HepG2 (cell line): Measurements from ENCODE around the gene ZNF621. TPM values are rescaled to one million over a fixed set of nuclear protein-coding genes. Genes with fewer than 3 reads are reported as not detected.

Experiments
- AHDC1 ChIP-seq: sonication (generic); formaldehyde crosslinking; IDR thresholded peaks from 2 replicates; pipeline ENCODE4 v1.5.1; 2020; ENCODE audit warnings: mild to moderate bottlenecking, missing genetic modification reagents, borderline replicate concordance
- HIVEP1 ChIP-seq: sonication (generic); formaldehyde crosslinking; IDR thresholded peaks from 2 replicates; pipeline ENCODE4 v1.4.0; 2020; ENCODE audit warnings: mild to moderate bottlenecking, missing genetic modification reagents
- HNF1A ChIP-seq, 2 experiments: sonication (generic) in 1 of 2; formaldehyde crosslinking in 1 of 2; IDR thresholded peaks; 2 replicates each; pipeline versions ENCODE4 v1.4.0 to v1.6.1; 2016 to 2020; ENCODE audit warnings: borderline replicate concordance in 1 of 2, low read depth in 1 of 2, mild to moderate bottlenecking in 1 of 2, missing genetic modification reagents in 1 of 2
- KMT2A ChIP-seq: sonication (generic); formaldehyde crosslinking; IDR thresholded peaks from 2 replicates; pipeline ENCODE4 v1.4.0; 2020; ENCODE audit warnings: missing genetic modification reagents
- KMT2B ChIP-seq: IDR thresholded peaks from 2 replicates; pipeline ENCODE4 v1.6.1; 2016; ENCODE audit warnings: missing genetic modification reagents, missing compliant biosample characterization
- NFKB2 ChIP-seq: sonication (generic); formaldehyde crosslinking; IDR thresholded peaks from 2 replicates; pipeline ENCODE4 v1.4.0; 2020; ENCODE audit warnings: missing genetic modification reagents, borderline replicate concordance
- PAWR ChIP-seq: sonication (generic); formaldehyde crosslinking; IDR thresholded peaks from 2 replicates; pipeline ENCODE4 v1.4.0; 2020; ENCODE audit warnings: missing genetic modification reagents, mild to moderate bottlenecking, borderline replicate concordance
- PRDM15 ChIP-seq: sonication (generic); formaldehyde crosslinking; IDR thresholded peaks from 2 replicates; pipeline ENCODE4 v1.4.0; 2020; ENCODE audit warnings: missing genetic modification reagents
- RBM39 ChIP-seq: fragments of 200-400 bp; formaldehyde crosslinking; IDR thresholded peaks from one replicate; pipeline ENCODE4 v1.6.1; 2018; ENCODE audit warnings: antibody characterized with exemption, mild to moderate bottlenecking, low read depth, low read length; ENCODE audit not compliant: poor library complexity, severe bottlenecking
- RORA ChIP-seq: sonication (generic); formaldehyde crosslinking; IDR thresholded peaks from 2 replicates; pipeline ENCODE4 v1.5.0; 2020; ENCODE audit warnings: mild to moderate bottlenecking, missing genetic modification reagents, moderate library complexity
- YEATS4 ChIP-seq: sonication (generic); formaldehyde crosslinking; IDR thresholded peaks from 2 replicates; pipeline ENCODE4 v1.4.0; 2020; ENCODE audit warnings: missing genetic modification reagents, borderline replicate concordance
- ZNF263 ChIP-seq: sonication (generic); formaldehyde crosslinking; IDR thresholded peaks from 2 replicates; pipeline ENCODE4 v1.4.0; 2020; ENCODE audit warnings: missing genetic modification reagents
- ZNF768 ChIP-seq: sonication (generic); formaldehyde crosslinking; IDR thresholded peaks from 2 replicates; pipeline ENCODE4 v1.4.0; 2020; ENCODE audit warnings: missing genetic modification reagents
- polyA plus RNA-seq, 8 experiments: library from polyadenylated mRNA; depleted of rRNA in 3 of 8; stranded (reverse) in 7 of 8; unstranded in 1 of 8; fragments of >200 nt; fragmentation: Illumina TruSeq in 4 of 8; extraction: Trizol in 4 of 8; gene quantifications; 2 replicates each; pipeline versions ENCODE4 v1.2.1 to v1.2.3, GENCODE V29; 2011 to 2016; ENCODE audit warnings: low read depth in 4 of 8, missing spikeins in 1 of 8, mixed read lengths in 1 of 8; ENCODE audit not compliant: insufficient read depth in 1 of 8
- total RNA-seq, 5 experiments: library from RNA; depleted of rRNA; stranded (reverse); fragments of >200 nt; fragmentation: Illumina TruSeq; extraction: Trizol; gene quantifications; 2 replicates each; pipeline ENCODE4 v1.2.3, GENCODE V29; 2016; ENCODE audit warnings: low read depth in 1 of 5

Gene ZNF621
- total and polyA plus RNA-seq, 2 of the 13 experiments (the other 11 are each of a cell fraction or from before 2014, with no cell fraction given): 13.2 to 14.9 TPM

GRCh38 chr3:40476478-40477470, 48.0 kb upstream of the ZNF621 start, which contains the start of gene ZNF619 (continued):
- TF ChIP-seq YEATS4 (CRISPR knock-in tag): 0 out of 2 replicates have a peak, but pooled peaks have one; percentile 42
- TF ChIP-seq NFKB2 (CRISPR knock-in tag): peak; percentile 72; the same call in 1 of the 2 replicates
- TF ChIP-seq PRDM15 (CRISPR knock-in tag): no peak
- TF ChIP-seq HIVEP1 (CRISPR knock-in tag): 0 out of 2 replicates have a peak, but pooled peaks have one; percentile 47
- TF ChIP-seq AHDC1 (CRISPR knock-in tag): peak; percentile 21; the same call in 1 of the 2 replicates
- TF ChIP-seq RORA (CRISPR knock-in tag): no peak
- peak; percentile 89 for TF ChIP-seq RBM39
- TF ChIP-seq HNF1A (IDR thresholded peaks at IDR 0.05; ENCODE audit: low read depth): no peak
- no peak for TF ChIP-seq HNF1A (CRISPR knock-in tag; IDR thresholded peaks at IDR 0.05; ENCODE audit: borderline replicate concordance)
- peak; percentile 31; the same call in 1 of the 2 replicates for TF ChIP-seq ZNF768
- TF ChIP-seq ZNF263 (CRISPR knock-in tag): peak; percentile 15; the same call in 1 of the 2 replicates
- peak; percentile 91 for TF ChIP-seq KMT2B (CRISPR knock-in tag)
- TF ChIP-seq KMT2A: peak; percentile 68
- no peak for TF ChIP-seq PAWR (CRISPR knock-in tag)
